CD14-positive monocyte (primary cell): Measurements from ENCODE around the gene MED13L. TPM values are rescaled to one million over a fixed set of nuclear protein-coding genes. Genes with fewer than 3 reads are reported as not detected.
A peak's percentile ranks its signal among the peaks of the same experiment; 100 is the strongest.

Experiments used
- DNase-seq, 3 donors: peaks; one replicate each; pipeline ENCODE4 v3.0.0-alpha.2; 2011 to 2022
- H2AFZ ChIP-seq: 2 replicates; pipeline ENCODE4 v1.6.0; 2012; ENCODE audit warnings: mild to moderate bottlenecking, low read depth, low read length, inconsistent platforms; ENCODE audit not compliant: insufficient read depth, poor library complexity, severe bottlenecking
- H3K27ac ChIP-seq, 2 donors: 1 replicate in 1 of 2; 2 replicates in 1 of 2; pipeline ENCODE4 v1.5.1; 2012 to 2013; ENCODE audit warnings: low read length in 2 of 2, control low read depth in 1 of 2, inconsistent platforms in 1 of 2, low read depth in 1 of 2, mild to moderate bottlenecking in 1 of 2
- H3K27me3 ChIP-seq, 2 donors: one replicate each; pipeline versions ENCODE4 v1.6.0 to v1.6.1; 2011 to 2013; ENCODE audit warnings: low read length in 2 of 2; ENCODE audit not compliant: control insufficient read depth in 2 of 2, insufficient read depth in 2 of 2
- H3K36me3 ChIP-seq, 2 donors: replicated peaks in 1 of 2; 1 replicate in 1 of 2; 2 replicates in 1 of 2; pipeline versions ENCODE4 v1.5.1 to v1.6.1; 2012 to 2013; ENCODE audit warnings: low read length in 2 of 2, control low read depth in 1 of 2, inconsistent platforms in 1 of 2, mild to moderate bottlenecking in 1 of 2; ENCODE audit not compliant: insufficient read depth in 2 of 2, control insufficient read depth in 1 of 2
- H3K4me1 ChIP-seq, 2 donors: 1 replicate in 1 of 2; 2 replicates in 1 of 2; pipeline versions ENCODE4 v1.5.1 to v1.6.1; 2012 to 2013; ENCODE audit warnings: low read length in 2 of 2, control low read depth in 1 of 2, inconsistent platforms in 1 of 2, mild to moderate bottlenecking in 1 of 2, moderate library complexity in 1 of 2; ENCODE audit not compliant: insufficient read depth in 2 of 2, control insufficient read depth in 1 of 2
- H3K4me2 ChIP-seq: replicated peaks from 2 replicates; pipeline ENCODE3; 2012; ENCODE audit warnings: low read length, moderate library complexity, mild to moderate bottlenecking; ENCODE audit not compliant: poor library complexity, severe bottlenecking; ENCODE audit errors: extremely low read depth
- H3K4me3 ChIP-seq, 3 experiments: fragments of 200-600 bp in 1 of 3; sonication (generic) in 1 of 3; replicated peaks in 1 of 3; 1 replicate in 2 of 3; 2 replicates in 1 of 3; pipeline ENCODE4 v1.5.1; 2011 to 2013; ENCODE audit warnings: low read length in 3 of 3, mild to moderate bottlenecking in 3 of 3, control low read depth in 2 of 3, low read depth in 2 of 3, inconsistent platforms in 1 of 3, moderate library complexity in 1 of 3
- H3K79me2 ChIP-seq: 2 replicates; pipeline ENCODE4 v1.6.0; 2012; ENCODE audit warnings: mild to moderate bottlenecking, control low read depth, inconsistent platforms, low read length, moderate library complexity; ENCODE audit not compliant: insufficient read depth
- H3K9ac ChIP-seq: 2 replicates; pipeline ENCODE4 v1.6.0; 2017; ENCODE audit warnings: low read length, mild to moderate bottlenecking; ENCODE audit not compliant: insufficient read depth, poor library complexity, severe bottlenecking
- H3K9me3 ChIP-seq, 2 donors: replicated peaks in 1 of 2; 1 replicate in 1 of 2; 2 replicates in 1 of 2; pipeline versions ENCODE4 v1.5.1 to v1.6.1; 2012 to 2013; ENCODE audit warnings: low read length in 2 of 2, control low read depth in 1 of 2; ENCODE audit not compliant: control insufficient read depth in 1 of 2, insufficient read depth in 1 of 2
- H4K20me1 ChIP-seq: 2 replicates; pipeline ENCODE4 v1.6.0; 2012; ENCODE audit warnings: mild to moderate bottlenecking, low read length, control low read depth, moderate library complexity; ENCODE audit not compliant: insufficient read depth
- H3K27ac Mint-ChIP-seq, 7 donors: one replicate each; pipeline ENCODE4 v1.8.0; 2020; ENCODE audit warnings: mild to moderate bottlenecking in 7 of 7, mixed read lengths in 7 of 7, moderate library complexity in 6 of 7, inconsistent platforms in 2 of 7
- H3K27me3 Mint-ChIP-seq, 3 donors: one replicate each; pipeline ENCODE4 v1.8.0; 2021 to 2022; ENCODE audit warnings: low read depth in 3 of 3, mild to moderate bottlenecking in 3 of 3, mixed read lengths in 3 of 3, moderate library complexity in 3 of 3, inconsistent platforms in 1 of 3
- H3K36me3 Mint-ChIP-seq, 2 donors: one replicate each; pipeline ENCODE4 v1.8.0; 2020; ENCODE audit warnings: mixed read lengths in 2 of 2, inconsistent platforms in 1 of 2, mild to moderate bottlenecking in 1 of 2
- H3K4me1 Mint-ChIP-seq: one replicate; pipeline ENCODE4 v1.8.0; 2020; ENCODE audit warnings: mild to moderate bottlenecking, mixed read lengths
- H3K4me3 Mint-ChIP-seq, 2 donors: one replicate each; pipeline ENCODE4 v1.8.0; 2020; ENCODE audit warnings: mild to moderate bottlenecking in 2 of 2, mixed read lengths in 2 of 2, moderate library complexity in 1 of 2
- H3K9me3 Mint-ChIP-seq, 7 donors: one replicate each; pipeline ENCODE4 v1.8.0; 2020 to 2022; ENCODE audit warnings: mixed read lengths in 7 of 7, mild to moderate bottlenecking in 6 of 7, moderate library complexity in 6 of 7, inconsistent platforms in 2 of 7
- WGBS: methylation state at CpG from one replicate; pipeline ENCODE4 v1.1.5; 2013; ENCODE audit warnings: missing lambda C conversion rate; ENCODE audit not compliant: insufficient coverage; 5-methylcytosine and 5-hydroxymethylcytosine counted together
- intact Hi-C, 2 donors: fragments of 100-400 bp; cut with micrococcal nuclease; formaldehyde crosslinking; loops; one replicate each; pipeline versions ENCODE4 v1.15.0 to v1.15.1; 2023
- polyA plus RNA-seq, 3 donors: library from polyadenylated mRNA; depleted of rRNA in 1 of 3; unstranded in 2 of 3; stranded (reverse) in 1 of 3; fragments of 300-500 nt in 2 of 3; fragments of >200 nt in 1 of 3; fragmentation: Illumina TruSeq in 2 of 3; gene quantifications; 1 replicate in 2 of 3; 2 replicates in 1 of 3; pipeline ENCODE4 v1.2.3, GENCODE V29; 2012 to 2021
- TF ChIP-seq, protein P1 (sequence below): fragments of 200-600 bp; IDR thresholded peaks from one replicate; pipeline ENCODE4 v1.8.0; 2022; ENCODE audit warnings: antibody characterized with exemption, mild to moderate bottlenecking

MED13L gene
- polyA plus RNA-seq, 3 donors: 4.4 to 42.0 (median 7.5) TPM

DNA sequence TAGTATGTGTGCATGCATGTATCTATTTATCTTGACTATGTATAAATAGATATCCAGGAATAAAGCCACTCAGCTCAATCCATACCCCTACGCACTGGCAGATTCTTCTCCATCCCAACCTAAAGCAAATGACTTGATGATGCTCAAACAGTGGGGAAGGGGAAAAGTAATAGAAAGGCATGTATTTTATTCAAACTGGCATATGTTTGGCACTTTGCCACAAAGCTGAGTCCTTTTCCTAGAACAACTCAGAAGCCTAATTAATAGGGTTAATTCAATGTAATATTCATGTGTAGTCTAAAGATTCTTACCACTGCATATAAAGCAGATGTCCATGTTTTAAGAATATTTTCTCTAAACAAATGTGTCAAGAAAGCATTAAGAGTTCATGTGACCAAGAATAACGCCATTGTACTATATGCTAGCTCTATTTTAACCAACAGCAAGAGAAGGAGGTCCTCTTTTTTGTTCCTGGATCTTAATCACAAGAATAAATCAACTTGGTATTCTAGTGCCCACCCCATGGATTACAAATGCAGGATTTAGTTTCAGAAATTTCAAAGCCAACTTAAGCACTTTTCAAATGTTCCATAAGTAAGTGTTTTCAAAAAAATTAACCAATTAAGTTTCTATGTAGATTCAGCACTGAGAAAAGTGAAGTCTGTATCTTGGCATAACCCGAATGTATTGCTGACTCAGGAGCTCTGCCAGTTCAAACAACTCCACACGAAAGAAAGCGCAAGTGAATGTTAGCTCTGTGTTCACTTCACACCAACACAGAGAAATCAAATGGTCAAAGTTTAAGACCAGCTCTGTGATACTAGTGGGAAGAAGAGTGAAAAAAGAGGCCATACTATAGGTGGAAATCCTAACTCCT, 233.6 kb downstream of the MED13L start:
- H3K9ac ChIP-seq: no peak overlapping the region
- no peaks in the 10 kb centered on the region for H3K27me3 Mint-ChIP-seq
- peaks cover 100% of the 10 kb centered on the region for H3K79me2 ChIP-seq
- peak overlapping the region in 2 of 7 donors; percentile 38 to 47 for H3K27ac Mint-ChIP-seq
- TF ChIP-seq, protein P1, sequence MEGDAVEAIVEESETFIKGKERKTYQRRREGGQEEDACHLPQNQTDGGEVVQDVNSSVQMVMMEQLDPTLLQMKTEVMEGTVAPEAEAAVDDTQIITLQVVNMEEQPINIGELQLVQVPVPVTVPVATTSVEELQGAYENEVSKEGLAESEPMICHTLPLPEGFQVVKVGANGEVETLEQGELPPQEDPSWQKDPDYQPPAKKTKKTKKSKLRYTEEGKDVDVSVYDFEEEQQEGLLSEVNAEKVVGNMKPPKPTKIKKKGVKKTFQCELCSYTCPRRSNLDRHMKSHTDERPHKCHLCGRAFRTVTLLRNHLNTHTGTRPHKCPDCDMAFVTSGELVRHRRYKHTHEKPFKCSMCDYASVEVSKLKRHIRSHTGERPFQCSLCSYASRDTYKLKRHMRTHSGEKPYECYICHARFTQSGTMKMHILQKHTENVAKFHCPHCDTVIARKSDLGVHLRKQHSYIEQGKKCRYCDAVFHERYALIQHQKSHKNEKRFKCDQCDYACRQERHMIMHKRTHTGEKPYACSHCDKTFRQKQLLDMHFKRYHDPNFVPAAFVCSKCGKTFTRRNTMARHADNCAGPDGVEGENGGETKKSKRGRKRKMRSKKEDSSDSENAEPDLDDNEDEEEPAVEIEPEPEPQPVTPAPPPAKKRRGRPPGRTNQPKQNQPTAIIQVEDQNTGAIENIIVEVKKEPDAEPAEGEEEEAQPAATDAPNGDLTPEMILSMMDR: no peak
- H3K36me3 ChIP-seq: peaks cover 0 to 12% of the 10 kb centered on the region in 2 donors
- peaks cover 99% of the 10 kb centered on the region for H4K20me1 ChIP-seq
- H3K9me3 ChIP-seq: no peaks in the 10 kb centered on the region
- intact Hi-C loops: no loop called here
- H3K27ac ChIP-seq: peak overlapping the region in 1 of 2 donors; percentile 30
- peaks cover 5 to 7% of the 10 kb centered on the region in 2 donors for H3K4me1 ChIP-seq
- peaks cover 2 to 16% of the 10 kb centered on the region in 2 donors for H3K36me3 Mint-ChIP-seq
- no peak overlapping the region for H3K4me3 Mint-ChIP-seq
- H3K9me3 Mint-ChIP-seq: no peaks in the 10 kb centered on the region
- no peak for DNase-seq
- H3K4me2 ChIP-seq: no peak overlapping the region
- no peak overlapping the region for H3K4me3 ChIP-seq
- peaks cover 12% of the 10 kb centered on the region for H3K4me1 Mint-ChIP-seq
- no peak overlapping the region for H2AFZ ChIP-seq
- no peaks in the 10 kb centered on the region for H3K27me3 ChIP-seq
- WGBS: no CpG with 5 or more reads among the region's 5 CpGs

DNA sequence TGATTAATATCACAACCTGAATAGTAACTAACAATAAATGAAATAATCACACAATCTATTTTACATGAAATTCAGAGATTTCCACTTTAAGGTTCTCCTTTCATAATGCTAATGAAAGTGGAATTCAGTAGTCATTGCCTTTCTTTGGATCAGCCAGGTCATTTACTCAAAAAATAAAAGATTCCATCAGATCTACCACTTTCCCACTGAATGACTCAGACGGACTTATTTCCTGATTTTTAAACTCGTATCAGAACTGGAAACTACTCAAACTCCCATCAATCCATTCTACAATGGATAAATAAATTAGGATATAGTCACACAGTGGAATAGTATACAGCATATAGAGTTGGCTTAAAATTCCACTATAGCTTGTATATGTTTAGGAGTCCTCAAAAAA, 237.1 kb downstream of the MED13L start:
- no CpG with 5 or more reads among the region's 2 CpGs for WGBS
- no peak overlapping the region for H3K4me3 Mint-ChIP-seq

More for the DNA sequence above, 237.1 kb downstream of the MED13L start:
- peaks cover 100% of the 10 kb centered on the region for H3K79me2 ChIP-seq
- peaks cover 0 to 12% of the 10 kb centered on the region in 2 donors for H3K36me3 ChIP-seq
- H3K27me3 ChIP-seq: no peaks in the 10 kb centered on the region
- no peak overlapping the region for H3K4me2 ChIP-seq
- intact Hi-C loops: no loop called here
- peak overlapping the region in 2 of 7 donors; percentile 12 to 44 for H3K27ac Mint-ChIP-seq
- H3K4me1 ChIP-seq: no peaks in the 10 kb centered on the region
- no peaks in the 10 kb centered on the region for H3K27me3 Mint-ChIP-seq
- TF ChIP-seq, protein P1: no peak
- H3K9me3 Mint-ChIP-seq: no peaks in the 10 kb centered on the region
- H3K36me3 Mint-ChIP-seq: peaks cover 0 to 16% of the 10 kb centered on the region in 2 donors
- no peak overlapping the region for H3K4me3 ChIP-seq
- no peaks in the 10 kb centered on the region for H3K9me3 ChIP-seq
- peaks cover 2% of the 10 kb centered on the region for H3K4me1 Mint-ChIP-seq
- peak overlapping the region in 1 of 2 donors; percentile 23 for H3K27ac ChIP-seq
- H4K20me1 ChIP-seq: peaks cover 100% of the 10 kb centered on the region
- no peak overlapping the region for H3K9ac ChIP-seq
- DNase-seq: no peak
- no peak overlapping the region for H2AFZ ChIP-seq
